ENCODE results near the gene BCL6. TPM values are rescaled to one million over a fixed set of nuclear protein-coding genes. Genes with fewer than 3 reads are reported as not detected.
"Not testable (repeated sequence)": the region's sequence is repeated elsewhere in the genome, so short reads cannot be mapped to it uniquely, and the experiment has no call there.

The BCL6 gene
- total and polyA plus RNA-seq, 9 donors: 46.3 to 91.1 (median 54.7) TPM

- no peaks in the 10 kb centered on the region for H3K27me3 ChIP-seq
- TF ChIP-seq EP300 (IDR thresholded peaks at IDR 0.05) (no peak), POLR2A (IDR thresholded peaks at IDR 0.05) (no peak)
- TF ChIP-seq, protein P1, sequence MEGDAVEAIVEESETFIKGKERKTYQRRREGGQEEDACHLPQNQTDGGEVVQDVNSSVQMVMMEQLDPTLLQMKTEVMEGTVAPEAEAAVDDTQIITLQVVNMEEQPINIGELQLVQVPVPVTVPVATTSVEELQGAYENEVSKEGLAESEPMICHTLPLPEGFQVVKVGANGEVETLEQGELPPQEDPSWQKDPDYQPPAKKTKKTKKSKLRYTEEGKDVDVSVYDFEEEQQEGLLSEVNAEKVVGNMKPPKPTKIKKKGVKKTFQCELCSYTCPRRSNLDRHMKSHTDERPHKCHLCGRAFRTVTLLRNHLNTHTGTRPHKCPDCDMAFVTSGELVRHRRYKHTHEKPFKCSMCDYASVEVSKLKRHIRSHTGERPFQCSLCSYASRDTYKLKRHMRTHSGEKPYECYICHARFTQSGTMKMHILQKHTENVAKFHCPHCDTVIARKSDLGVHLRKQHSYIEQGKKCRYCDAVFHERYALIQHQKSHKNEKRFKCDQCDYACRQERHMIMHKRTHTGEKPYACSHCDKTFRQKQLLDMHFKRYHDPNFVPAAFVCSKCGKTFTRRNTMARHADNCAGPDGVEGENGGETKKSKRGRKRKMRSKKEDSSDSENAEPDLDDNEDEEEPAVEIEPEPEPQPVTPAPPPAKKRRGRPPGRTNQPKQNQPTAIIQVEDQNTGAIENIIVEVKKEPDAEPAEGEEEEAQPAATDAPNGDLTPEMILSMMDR (IDR thresholded peaks at IDR 0.05): no peak
- H3K27ac ChIP-seq: no peak overlapping the region
- no peaks in the 10 kb centered on the region for H3K36me3 ChIP-seq
- no peak overlapping the region for H3K4me3 ChIP-seq
- WGBS, 3 donors: 89 to 93% (median 93%) methylated on average over 5 of the region's 5 CpGs
- no peaks in the 10 kb centered on the region for H3K9me3 ChIP-seq
- H3K4me1 ChIP-seq (ENCODE audit: insufficient read depth): no peaks in the 10 kb centered on the region
- DNase-seq: no peak
- intact Hi-C loops (cut with DNase I): no loop called here
Measured at GRCh38 chr3:187686621-187687273, 58.5 kb downstream of the BCL6 start.

DNA sequence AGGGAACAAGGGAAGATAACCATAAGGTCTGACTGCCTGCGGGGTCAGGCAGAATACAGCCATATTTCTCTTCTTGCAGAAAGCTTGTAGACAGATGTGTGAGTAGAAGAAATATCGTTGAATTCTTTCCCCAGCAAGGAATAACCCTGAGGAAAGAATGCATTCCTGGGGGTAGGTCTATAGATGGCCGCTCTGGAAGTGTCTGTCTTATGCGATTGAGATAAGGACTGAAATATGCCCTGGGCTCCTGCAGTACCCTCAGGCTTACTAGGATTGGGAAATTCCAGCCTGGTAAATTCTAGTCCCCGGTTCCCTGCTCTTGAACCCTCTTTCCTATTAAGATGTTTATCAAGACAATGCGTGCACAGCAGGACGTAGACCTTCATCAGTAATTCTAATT, 59.3 kb downstream of the BCL6 start:
- DNase-seq: no peak
- Histone ChIP-seq H3K27me3 (no peaks in the 10 kb centered on the region), H3K9me3 (no peaks in the 10 kb centered on the region), H3K27ac (no peak overlapping the region), H3K36me3 (no peaks in the 10 kb centered on the region), H3K4me3 (no peak overlapping the region), H3K4me1 (ENCODE audit: insufficient read depth) (no peaks in the 10 kb centered on the region)
- 90 to 94% (median 92%) methylated on average over 7 of the region's 7 CpGs for WGBS, 3 donors
- intact Hi-C loops (cut with DNase I): no loop called here
- TF ChIP-seq, protein P1 (IDR thresholded peaks at IDR 0.05): no peak
- TF ChIP-seq EP300 (IDR thresholded peaks at IDR 0.05) (no peak), POLR2A (IDR thresholded peaks at IDR 0.05) (no peak)

- Histone ChIP-seq H3K9me3 (no peaks in the 10 kb centered on the region), H3K4me1 (ENCODE audit: insufficient read depth) (no peaks in the 10 kb centered on the region), H3K27me3 (no peaks in the 10 kb centered on the region), H3K27ac (no peak overlapping the region), H3K4me3 (no peak overlapping the region), H3K36me3 (no peaks in the 10 kb centered on the region)
- no peak for DNase-seq
- TF ChIP-seq EP300 (IDR thresholded peaks at IDR 0.05) (no peak), POLR2A (IDR thresholded peaks at IDR 0.05) (no peak)
- TF ChIP-seq, protein P1 (IDR thresholded peaks at IDR 0.05): no peak
- WGBS, 3 donors: 37 to 52% (median 38%) methylated on average over 2 of the region's 2 CpGs
- intact Hi-C loops (cut with DNase I): loop anchor here in 1 of 4 donors (5.0 kb wide), 1 partner anchor 468 kb away; no protein-coding TSS in a partner anchor
Measured at GRCh38 chr3:187684880-187685279, 60.4 kb downstream of the BCL6 start.

- H3K9me3 ChIP-seq: no peaks in the 10 kb centered on the region
- no peak for DNase-seq
- TF ChIP-seq, protein P1 (IDR thresholded peaks at IDR 0.05): no peak
- TF ChIP-seq EP300 (IDR thresholded peaks at IDR 0.05) (no peak), POLR2A (IDR thresholded peaks at IDR 0.05) (no peak)
- H3K4me1 ChIP-seq (ENCODE audit: insufficient read depth): no peaks in the 10 kb centered on the region
- H3K36me3 ChIP-seq: no peaks in the 10 kb centered on the region
- H3K27me3 ChIP-seq: no peaks in the 10 kb centered on the region
- H3K27ac ChIP-seq: no peak overlapping the region
- 93 to 98% (median 93%) methylated on average over 1 of the region's 1 CpG for WGBS, 3 donors
- no peak overlapping the region for H3K4me3 ChIP-seq
- intact Hi-C loops (cut with DNase I): loop anchor here in 1 of 4 donors (5.0 kb wide), 1 partner anchor 467 kb away; no protein-coding TSS in a partner anchor
Measured at GRCh38 chr3:187684444-187684843, 60.8 kb downstream of the BCL6 start.

DNA sequence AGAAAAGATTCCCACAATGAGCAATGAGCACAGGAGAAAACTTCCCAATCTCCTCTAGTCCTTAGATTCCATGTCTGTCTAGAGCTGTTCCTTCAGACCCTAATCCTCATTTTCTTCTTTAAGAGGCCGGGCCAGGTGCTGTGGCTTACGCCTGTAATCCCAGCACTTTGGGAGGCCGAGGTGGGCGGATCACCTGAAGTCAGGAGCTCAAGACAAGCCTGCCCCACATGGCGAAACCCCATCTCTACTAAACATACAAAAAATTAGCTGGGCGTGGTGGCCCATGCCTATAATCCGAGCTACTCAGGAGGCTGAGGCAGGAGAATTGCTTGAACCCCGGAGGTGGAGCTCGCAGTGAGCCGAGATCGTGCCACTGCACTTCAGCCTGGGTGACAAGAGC, 63.5 kb downstream of the BCL6 start:
- intact Hi-C loops (cut with DNase I): loop anchor here in 3 of 4 donors (2.0 to 5.0 kb wide), 2 partner anchors 363 to 464 kb away; no protein-coding TSS in a partner anchor
- not testable (repeated sequence) for H3K27ac ChIP-seq; H3K9me3 ChIP-seq; DNase-seq; H3K4me1 ChIP-seq (ENCODE audit: insufficient read depth); H3K27me3 ChIP-seq; H3K4me3 ChIP-seq; H3K36me3 ChIP-seq
- WGBS, 3 donors: 83 to 88% (median 88%) methylated on average over 11 of the region's 11 CpGs

Data from ovary (tissue), 9 donors.